Adrenal gland (tissue), 5 donors: ENCODE results near the gene INPP4A.

Experiments
- CTCF ChIP-seq, 6 experiments: fragments of 450-650 bp in 4 of 6; fragments of 200-600 bp in 2 of 6; sonication (generic) in 1 of 6; IDR thresholded peaks; 1 replicate in 5 of 6; 2 replicates in 1 of 6; pipeline versions ENCODE4 v1.5.1 to v1.8.0; 2016 to 2021; ENCODE audit warnings: antibody characterized with exemption in 6 of 6, mild to moderate bottlenecking in 2 of 6, moderate library complexity in 1 of 6
- POLR2A ChIP-seq, 2 donors: fragments of 450-650 bp; IDR thresholded peaks; one replicate each; pipeline ENCODE4 v1.6.1; 2017; ENCODE audit warnings: antibody characterized with exemption in 2 of 2, mild to moderate bottlenecking in 2 of 2, moderate library complexity in 1 of 2
- donor health status: DM: no; HTN: no; CAD: no.

DNA sequence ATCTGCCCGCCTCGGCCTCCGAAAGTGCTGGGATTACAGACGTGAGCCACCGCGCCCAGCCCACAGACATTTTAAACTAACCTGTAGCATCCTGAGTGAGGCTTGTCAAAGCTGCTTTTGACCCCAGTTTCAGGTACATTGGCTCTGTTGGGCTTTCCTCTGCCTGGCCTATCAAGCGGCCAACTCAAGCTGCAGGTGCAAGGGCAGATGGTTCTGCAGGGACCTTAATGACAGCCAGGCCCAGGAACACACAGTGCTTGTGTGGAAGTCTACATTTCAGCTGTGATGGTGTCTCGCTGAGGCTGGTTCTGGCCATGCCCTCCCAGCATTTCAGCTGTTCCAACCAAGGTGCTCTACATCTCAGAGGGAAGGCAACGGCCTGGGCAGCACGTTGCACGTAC lies 18.4 kb downstream of the INPP4A start:
- TF ChIP-seq CTCF (IDR thresholded peaks at IDR 0.05) (no peak), POLR2A (IDR thresholded peaks at IDR 0.05) (no peak)
